DND-41 (cell line): ENCODE results near the gene RAF1.

ENCODE experiments used
- CTCF ChIP-seq: IDR thresholded peaks from 2 replicates; pipeline ENCODE4 v1.5.1; 2012; ENCODE audit warnings: borderline replicate concordance, low read length, moderate library complexity, mild to moderate bottlenecking; ENCODE audit not compliant: poor library complexity, severe bottlenecking; ENCODE audit errors: extremely low read depth
- EZH2 ChIP-seq: IDR thresholded peaks from 3 replicates; pipeline ENCODE4 v1.6.1; 2012; ENCODE audit warnings: borderline replicate concordance, low read depth, mild to moderate bottlenecking, moderate library complexity, low read length, inconsistent platforms; ENCODE audit not compliant: severe bottlenecking

GRCh38 chr3:12628813-12629212, 35.1 kb downstream of the RAF1 start:
- TF ChIP-seq CTCF (no peak), EZH2 (no peak)
